Central memory CD4-positive, alpha-beta T cell (primary cell): ENCODE measurements around the gene NELFCD.

Experiments used
- DNase-seq: peaks from one replicate; pipeline ENCODE4 v3.0.0; 2022

The NELFCD gene

DNA sequence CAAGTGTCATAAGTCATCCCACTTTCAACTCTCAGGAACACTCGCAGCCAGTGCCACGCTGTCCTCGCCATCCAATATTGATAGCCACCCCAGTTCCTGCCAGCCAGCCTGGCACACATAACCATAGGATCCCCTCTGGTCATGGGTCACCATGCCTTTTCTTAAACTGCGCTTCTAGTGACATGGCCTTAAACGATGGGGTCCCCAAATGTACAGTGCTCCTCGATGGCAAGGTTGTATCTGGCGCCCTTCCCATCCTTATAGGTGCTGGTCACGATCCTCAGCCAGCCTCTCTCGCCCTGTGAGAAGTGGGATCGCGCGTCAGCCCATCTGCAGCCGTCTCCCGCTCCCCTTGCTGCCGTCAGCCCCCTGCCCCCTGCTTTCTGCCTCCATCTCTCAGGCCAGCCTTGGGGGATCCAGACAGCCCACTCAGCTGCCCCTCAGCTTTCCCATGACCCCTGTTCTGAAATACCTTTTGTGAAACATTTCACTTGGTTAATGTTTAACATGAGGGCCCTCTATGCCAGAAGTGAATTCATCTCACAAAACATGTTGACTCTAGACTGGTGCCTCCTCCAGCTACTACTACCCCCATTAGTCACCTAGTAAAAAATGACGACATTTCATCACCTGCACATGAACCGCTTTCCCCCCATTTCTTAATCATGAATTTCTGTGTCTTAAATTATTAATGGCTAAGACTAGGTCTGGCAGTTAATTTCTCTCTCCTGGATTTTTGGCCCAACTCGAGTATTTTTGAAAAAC lies 14.6 kb downstream of the NELFCD start:
- no peak for DNase-seq

DNA sequence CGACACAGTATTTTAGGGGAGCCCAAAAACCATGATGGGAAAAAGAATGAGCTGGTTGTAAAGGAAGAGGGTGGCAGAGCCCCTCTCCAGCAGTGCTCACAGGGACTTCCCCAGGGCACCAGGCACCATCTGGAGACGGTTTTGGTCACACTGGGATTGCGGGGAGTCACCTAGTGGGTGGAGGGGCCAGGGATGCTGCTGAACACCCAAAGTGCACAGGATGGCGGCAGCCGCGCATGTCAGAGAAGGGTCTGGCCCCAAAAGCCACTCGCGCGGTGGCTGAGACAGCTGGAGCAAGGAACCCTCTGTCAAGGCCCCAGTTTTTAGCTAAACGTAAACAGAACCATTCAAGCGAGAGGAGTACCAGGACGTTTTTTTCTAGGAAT lies 15.2 kb downstream of the NELFCD start:
- no peak for DNase-seq

DNA sequence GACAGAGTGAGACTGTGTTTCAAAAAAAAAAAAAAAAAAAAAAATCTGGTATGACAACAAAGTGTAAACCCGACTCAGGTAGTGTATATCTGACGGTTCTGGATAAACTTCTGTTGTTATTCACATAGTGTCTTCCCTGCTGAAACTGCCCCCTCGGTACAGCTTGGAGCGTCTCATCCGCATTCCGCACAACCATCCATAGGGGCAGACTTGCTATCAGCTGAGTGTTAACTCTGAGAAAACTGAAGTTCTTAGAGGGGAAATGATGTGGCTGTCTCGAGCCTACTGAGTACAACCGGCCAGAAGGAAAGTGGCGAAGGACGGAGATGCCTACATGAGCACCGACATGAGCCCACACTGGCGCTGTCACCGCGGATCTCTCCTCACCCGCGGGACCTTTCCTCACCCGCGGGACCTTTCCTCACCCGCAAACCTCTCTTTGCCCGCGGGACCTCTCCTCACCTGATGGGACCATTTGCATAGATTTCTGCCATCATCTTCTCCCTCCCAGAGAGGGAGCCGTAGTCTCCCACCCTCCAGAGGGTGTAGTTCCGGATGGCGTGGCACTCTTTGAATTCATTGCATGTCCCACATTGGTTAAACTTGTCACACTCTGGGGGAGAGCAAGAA lies 16.2 kb downstream of the NELFCD start:
- no peak for DNase-seq

DNA sequence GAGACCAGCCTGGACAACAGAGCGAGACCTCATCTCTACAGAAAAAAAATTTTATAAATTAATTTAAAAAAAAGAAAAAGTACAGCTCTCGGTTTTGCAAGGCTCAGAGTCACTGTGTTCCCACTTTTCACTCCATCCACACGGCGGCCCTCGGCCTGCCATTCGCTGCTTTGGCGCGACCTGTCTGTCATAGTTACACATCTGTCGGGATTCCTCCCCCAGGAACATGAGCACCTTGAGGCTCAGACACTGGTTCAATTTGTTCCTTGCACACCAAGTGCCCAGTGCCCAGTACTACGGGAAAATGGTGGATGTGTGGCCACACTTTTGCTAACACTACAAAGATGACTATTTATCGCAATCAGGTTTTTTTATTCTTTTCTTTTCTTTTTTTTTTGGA lies 17.6 kb downstream of the NELFCD start:
- DNase-seq = no peak

DNA sequence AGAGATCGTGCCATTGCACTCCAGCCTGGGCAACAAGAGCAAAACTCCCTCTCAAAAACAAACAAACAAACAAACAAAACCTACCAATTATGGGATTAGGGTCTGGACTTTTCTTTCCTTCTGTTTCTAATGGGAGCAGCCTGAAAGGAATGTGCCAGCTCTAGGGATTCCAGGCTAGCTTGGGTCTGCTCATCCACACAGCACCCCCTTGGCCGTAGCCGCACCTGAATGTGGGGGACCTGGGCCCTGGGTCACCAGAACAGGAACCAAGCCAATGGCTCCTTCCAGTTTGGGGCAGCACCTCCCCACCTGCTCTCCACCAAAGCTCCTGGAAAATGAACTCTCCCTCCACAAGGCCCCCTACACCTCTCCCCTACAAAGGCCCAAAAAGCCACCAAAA lies 19.3 kb downstream of the NELFCD start:
- no peak for DNase-seq

DNA sequence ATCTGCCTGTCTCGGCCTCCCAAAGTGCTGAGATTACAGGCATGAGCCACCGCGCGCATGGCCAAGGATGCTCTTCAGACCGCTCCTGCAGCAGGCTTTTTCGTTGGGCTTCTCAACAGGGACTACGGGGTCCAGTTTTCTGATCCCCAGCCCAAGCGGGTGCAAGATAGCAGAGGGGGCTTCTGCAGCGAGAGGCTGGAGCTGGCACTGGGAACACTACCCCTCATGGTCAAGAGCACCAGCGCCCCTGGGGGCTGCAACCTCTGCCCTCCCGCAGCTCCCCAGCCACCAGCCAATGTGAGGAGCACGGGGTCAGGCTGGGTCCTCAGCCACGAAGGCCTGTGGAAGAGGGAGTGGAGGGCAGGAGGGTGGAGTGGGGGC lies 20.0 kb downstream of the NELFCD start:
- DNase-seq = no peak

DNA sequence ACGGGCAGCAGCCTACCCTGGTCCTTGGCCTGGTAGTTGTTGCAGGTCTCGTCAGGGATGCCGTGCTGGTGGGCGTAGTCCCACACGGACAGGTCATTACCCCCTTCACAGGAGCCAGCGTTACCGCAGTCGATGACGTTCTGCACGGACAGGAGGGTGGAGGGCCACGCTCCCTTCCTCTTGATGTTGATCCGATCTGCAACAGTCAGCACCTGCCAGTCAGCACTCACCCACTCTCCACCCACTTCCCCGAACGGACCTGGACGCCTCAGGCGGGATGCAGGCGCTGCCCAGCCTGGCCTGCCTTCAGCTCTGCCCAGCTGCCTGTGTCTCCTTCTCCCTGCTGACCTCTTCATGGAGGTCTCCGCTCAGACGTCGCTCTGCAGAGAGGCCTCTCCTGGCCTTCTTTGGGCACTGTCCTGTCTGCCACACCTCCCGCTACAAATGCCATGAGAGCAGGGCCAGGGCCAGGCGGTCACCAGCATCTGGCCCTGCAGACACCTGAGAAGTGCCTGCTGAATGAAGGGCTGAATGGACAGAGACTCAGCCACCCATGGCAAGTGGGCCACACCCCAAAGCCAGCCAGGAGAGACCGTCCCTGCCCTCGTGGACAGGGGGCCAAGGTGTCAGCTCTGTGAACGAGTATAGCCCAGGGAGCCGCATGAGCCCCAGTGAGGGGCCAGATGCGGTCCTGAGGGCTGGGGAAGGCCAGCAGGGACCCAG lies 20.6 kb downstream of the NELFCD start:
- DNase-seq = no peak

DNA sequence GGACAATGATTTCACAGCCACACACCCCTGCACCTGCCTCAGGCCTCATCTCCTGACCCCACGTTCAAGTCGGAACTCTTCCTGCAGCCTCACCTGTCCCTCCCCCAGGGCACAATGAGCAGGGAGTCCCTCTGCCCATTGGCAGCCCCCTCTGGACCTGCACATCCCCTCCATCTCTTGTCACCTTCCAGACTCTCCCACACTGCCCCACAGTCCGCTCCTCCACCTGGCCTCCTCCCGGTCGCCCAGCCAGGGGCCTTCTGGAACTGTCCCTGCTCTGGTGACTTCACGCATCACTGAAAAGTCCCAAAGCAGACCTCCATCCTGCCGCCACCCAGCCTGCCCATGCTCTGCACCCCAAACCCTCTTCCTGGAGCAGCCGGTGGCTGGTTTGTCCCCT lies 21.3 kb downstream of the NELFCD start:
- no peak for DNase-seq

DNA sequence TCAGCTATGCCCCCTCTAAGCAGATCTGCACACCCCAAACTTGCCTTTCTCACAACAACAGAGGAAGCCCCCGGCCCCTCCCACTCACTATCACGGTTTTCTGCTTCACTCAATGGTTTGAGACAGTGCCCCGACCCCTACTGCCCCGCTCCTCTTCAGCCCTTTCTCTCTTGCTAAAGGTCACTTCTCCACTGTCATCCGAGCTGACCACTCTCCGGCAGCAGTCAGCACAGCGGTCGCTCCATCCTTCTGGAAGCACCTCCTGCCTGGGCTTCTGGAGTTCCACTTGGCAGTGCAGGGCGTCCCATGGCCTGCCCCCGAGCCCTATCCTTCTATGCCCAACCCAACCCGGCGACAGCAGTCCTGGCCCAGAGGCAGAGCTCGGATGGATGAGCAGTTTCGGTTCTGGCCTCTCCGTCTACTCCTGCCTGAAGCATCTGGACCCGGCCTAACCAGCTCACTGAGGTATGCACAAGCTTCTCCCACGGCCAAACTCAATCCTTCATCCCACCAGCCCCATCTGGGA lies 21.9 kb downstream of the NELFCD start:
- no peak for DNase-seq

DNA sequence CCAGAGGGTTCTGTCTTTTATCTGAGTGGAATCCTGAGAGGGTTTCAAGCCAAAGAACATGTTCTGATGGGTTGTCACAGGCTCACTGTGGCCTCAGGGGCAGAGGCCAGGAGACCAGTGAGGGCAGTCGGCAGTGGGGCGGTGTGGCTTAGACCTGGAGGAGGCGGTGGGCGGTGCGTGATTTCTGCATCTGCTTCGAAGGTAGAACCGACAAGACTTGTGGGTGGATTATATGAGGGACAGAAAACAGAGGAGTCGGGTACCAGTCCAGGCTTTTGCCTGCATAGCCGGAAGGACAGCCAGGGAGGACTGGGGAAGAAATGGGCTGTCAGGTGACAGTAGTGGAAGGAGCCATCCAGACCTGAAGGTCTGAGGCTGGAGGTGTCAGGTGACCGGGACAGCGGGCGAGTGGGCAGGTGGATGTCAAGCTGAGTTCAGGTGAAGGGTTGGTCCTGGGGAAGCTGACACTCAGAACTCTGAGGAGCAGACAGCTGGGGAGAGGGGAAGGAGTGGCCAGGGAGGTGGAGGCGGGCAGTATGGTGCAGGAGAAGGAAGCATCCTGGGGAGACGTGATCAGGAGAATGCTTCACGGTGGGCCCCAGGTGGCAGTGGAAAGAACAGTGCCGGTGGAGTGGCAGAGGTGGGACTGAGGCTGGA lies 22.9 kb downstream of the NELFCD start:
- DNase-seq = no peak

DNA sequence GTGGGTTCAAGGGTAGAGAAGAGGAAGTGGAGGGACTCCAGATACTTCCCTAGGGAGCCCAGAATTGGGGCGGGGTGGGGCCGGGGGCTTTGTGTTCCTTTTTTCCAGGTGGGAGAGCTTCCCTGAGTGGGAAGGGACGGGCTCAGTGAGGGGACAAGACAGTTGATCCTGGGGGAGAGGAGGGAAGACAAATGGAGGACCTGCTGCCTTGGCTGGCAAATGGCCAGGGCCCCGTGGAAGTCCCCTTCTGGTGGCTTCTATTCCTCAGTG lies 23.4 kb downstream of the NELFCD start:
- DNase-seq = peak; percentile 55

DNA sequence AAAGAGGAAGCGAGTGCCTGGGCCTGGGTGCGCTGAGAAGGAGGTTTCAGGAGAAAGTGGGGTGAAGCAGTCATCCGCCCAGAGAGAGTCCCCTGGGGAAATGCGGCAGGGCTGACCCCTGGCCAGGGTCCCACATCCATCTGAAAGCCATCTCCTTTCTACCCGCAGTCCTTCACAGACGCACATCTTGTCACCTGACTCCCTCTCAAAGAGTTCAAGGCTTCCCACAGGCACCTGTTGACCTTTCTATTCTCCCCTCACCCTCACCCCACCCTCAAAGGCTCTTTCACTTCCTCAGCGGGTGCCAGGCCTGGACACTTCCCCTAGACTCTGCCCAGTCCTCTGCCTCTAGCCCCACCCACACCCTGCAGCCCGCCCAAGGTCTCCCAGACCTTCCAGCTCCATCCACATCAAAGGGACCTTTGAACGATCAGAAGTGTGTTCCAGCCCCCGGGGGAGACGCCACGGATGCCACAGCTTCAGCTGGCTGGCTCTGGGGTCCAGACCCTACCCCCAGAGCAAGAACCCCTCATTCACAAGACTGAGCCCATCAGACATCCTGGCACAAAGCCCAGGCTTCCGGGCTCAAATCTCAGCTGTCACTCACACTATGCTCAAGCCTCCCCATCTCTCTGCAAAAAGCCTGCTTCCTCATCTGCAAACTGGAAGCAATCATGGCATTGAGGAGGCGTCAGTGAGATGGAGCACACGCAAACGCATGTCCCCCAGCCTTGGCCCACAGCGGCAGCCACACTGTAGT lies 23.9 kb downstream of the NELFCD start:
- peak; percentile 43 for DNase-seq

DNA sequence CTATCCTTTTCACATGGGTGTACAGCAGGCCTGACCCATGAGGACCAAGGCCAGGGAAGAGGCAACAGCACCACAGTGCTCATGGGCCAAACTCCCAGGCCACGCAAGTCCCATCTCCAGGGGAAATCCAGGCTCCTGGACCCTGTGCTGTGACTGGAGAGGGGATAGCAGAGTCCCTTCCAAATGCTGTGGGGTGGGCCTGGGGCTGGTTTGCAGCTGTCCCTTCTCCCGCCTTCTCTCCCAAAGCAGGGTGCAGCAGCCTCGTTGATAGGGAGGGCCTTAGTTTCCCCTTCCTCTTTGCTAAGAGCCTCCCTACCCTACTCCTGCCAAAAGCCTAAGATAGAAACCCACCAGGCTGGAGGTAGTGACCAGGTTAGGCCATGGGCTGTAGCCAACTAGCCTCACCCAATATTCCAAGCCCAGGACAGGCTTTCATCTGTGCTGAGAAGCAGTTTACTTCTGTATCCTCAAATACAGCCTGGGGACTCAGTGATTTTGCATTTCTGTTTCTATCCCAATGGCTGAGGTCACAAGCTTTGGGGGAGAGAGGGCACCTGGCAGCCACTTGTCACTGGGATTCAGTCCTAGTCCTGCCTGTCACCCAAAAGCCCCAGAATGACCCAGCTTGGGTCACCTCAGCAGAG lies 24.6 kb downstream of the NELFCD start:
- no peak for DNase-seq

DNA sequence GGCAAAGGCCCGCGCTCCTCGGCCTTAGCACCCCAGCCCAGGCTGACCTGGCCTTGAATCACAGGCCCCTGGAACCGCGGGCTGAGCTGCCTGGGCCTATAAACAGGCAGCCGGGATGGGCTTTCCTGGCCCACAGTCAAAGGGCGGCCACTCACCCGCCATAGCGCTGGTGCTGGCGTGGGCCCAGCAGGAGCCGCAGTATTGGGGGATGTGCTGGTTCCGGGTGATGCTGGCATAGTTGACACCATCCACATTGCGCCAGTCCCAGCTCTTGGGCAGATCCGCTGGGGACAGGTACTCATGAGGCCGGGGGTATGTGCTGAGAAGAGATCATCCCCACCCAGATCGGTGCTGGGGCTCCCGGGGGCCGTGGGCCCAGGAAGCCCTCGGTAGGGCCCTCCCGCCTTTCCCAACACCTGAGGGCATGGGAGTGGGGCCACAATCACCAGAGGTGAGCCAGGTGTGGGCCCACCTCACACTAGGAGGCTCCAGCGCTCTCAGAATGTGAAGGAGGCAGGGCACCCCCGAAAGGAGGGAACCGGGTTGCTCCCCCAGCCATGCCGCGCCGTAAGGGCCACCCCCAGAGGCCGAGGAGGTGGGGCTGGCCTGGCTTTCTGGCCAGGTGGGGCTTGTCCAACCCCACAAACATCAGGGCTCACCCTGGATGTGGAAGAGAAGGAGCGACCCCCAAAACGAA lies 25.3 kb downstream of the NELFCD start:
- no peak for DNase-seq

DNA sequence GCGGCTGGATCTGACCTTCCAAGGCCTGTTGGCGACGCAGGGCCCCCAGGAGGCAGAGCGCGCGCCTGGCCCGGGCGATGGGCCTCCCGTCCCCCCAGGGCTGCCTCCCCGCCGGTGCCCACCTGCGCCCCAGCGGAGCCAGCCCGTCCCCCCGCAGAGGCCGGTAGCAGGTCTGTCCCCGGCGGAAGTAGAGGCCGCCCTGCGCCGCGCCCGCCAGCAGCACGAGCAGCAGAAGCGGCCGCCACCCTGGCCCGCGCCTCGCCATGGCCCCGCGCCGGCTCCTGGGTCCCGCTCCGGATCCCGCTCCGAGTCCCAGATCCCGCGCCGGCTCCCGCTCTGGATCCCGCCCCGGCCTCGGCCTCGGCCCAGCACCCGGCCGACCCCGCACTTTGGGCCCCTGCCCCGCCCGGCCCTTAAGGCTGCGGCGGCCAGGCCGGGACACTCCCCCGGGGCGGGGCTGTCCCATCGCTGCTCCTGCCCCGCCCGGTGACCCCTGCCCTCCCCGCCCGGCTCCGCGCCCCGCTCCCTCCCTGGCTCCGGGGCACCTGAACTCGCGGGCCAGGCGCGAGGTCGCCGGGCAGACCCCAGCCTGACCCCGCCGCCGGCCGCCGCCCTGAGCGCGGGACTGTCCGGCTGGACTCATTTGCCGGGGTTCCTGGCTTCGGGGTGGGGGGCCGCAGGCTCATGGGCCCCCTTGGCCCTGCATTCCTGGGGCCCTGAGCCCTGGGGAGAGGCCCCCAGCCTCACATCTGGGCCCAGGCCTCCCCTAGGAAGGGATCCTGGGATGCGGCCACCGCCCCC lies 26.0 kb downstream of the NELFCD start, which contains the start of gene CTSZ:
TSS of gene CTSZ (minus strand) at position 391 of the 801 bp plus-strand sequence. CDS start at position 265, 126 bp downstream.
- DNase-seq = peak; percentile 33

DNA sequence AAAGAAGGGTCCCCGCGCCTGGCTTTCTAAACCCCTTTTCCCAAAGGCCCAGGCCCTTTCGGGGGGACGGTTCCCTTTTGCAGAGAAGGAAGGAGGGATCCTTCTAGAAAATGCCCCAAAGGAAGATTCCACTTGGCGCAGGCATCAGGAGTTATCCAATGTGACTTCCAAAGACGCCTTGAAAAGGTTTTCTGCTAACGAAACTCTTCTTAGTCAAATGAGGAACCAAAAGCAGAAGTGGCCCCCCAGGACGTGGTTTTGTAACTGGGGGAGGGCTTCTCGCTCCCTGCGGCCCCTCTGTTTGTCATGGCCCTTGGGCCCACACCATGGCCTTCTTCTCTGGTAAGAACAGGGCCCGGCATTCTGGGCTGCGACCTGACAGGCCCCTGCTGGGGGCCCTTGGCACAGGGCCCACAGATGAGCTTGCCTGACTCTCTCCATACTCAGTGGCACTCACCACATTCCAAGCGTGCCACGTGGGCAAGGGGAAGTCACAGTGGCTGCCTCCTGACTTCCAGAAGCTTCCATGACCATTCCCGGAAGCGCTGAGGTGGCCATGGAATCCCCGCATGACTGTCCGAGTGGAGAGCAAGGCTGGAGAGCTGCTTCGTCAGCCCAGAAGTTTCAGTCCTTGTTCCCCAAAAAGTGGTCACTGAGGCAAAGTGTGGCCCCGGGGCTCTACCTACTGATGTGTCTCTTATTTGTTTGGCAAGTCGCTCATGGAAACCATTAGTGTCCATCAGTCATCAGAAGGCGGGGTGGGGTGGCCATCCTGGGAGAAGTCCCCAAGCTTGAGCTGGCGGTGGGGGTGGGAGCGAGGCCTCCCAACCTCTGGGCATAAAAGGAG lies 26.8 kb downstream of the NELFCD start:
- DNase-seq = no peak

DNA sequence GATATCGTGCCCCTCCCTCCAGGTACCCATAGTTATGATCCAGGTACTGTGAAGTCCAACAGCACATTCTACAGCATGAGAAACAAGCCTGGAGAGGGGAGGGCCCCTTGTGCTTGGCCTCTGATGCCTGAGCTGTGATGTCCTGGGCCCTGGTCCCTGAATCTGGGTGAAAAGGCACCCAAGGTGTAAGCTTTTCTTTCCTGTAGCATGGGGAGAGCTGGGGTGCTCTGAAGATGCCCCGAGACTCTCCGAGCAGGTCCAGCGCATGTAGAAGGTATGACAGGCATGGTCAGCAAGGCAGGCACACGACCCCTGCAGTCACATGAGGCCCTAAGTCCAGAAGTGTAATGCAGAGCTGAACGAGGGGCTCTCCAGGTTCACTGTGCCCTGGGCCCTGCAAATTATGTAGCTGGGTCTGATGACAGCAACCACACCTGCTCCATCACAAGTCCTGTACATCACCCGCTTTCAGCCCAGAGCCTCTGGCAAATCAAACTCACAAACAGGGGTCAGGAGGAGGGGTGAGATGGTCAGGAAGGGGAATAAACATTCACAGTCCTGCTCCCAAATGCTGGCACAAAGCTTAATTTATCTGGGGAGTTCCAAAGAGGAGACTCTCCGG lies 27.8 kb downstream of the NELFCD start:
- DNase-seq = no peak

DNA sequence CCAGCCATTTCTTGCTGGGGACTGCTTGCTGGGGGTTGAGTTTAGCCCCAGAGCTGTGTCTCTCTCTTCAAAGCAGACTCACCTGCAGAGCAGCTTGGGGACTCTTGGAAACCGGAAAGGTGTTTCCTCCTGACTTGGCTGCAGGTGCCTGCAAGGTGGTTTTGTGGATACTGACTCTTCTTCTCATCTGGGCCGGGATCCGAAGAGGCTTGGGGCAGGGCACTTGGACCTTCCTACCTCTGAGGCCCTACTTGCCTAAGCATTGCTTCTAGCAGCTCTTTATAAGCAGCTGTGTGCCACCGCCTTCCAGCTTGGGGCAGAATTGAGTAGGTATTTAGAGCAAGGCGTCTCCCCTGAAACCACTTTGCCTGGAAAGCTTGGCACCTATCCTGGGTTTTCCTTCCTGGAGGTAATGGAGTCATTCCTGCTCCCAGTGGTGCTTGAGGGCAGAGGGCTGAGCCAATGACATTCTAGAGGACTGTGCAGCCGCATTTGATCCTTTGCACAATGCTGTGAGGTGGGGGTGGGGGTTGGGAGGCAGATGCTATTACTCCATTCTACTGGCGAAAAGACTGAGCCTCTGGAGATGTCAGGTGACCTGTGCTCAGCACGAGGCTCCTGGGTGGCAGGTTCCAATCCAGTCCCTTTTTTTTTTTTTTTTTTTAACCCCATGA lies 29.4 kb downstream of the NELFCD start:
- no peak for DNase-seq
